Stimulated activated CD8-positive, alpha-beta memory T cell treated with anti-CD3 and anti-CD28 coated beads, Interleukin-15, amount 100 ng/mL, for 4 hours (primary cell): ENCODE measurements around the gene BHLHA9.
"Not testable (repeated sequence)": the region's sequence is repeated elsewhere in the genome, so short reads cannot be mapped to it uniquely, and the experiment has no call there.

ENCODE experiments used
- DNase-seq, 2 donors: peaks; one replicate each; pipeline ENCODE4 v3.0.0-alpha.2; 2020; ENCODE audit warnings: low read depth in 2 of 2

BHLHA9 gene

DNA sequence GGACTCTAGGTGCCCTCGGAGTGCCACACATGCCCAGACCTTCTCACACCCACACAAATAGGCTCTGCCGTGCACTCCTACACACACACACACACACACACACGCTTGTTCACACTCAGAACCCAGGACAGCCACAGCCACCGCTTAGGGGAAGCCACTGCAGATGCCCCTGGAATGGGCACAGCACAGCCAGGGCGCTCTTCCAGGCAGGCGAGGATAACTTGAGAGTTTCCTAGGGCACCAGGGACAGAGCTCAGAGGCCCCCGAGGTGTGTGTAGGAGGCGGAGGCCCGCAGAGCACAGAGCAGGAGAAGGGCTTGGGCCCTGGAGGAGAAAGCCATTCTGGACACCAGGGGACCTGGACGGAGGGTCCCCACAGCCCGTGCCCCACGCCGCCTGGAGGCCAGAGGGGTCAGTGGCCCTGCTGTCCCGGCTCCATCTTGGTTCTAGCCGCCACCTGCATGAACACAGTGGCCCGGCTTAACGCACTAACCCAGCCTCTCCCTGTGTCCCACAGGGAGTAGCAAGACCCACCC lies 30.2 kb downstream of the BHLHA9 start:
- DNase-seq = no peak

DNA sequence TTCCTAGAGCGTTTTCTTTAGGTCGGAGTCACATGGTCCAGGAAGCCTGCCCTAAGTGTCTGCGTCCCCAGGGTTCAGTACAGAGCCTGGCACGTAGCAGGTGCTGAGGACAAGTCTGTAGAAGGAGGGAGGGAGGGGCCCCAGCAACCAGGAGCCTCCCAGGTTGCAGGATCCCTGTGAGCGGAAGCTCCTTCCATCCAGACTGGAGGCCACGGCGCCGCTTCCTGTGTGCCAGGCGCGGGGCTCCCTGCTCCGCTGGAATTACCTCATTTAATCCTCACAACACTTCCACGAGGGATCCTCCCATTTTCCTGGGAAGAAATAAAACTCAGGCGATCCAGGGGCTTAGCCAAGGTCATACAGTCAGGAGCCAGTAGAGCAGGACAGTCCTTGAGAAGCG lies 31.3 kb downstream of the BHLHA9 start:
- no peak for DNase-seq

DNA sequence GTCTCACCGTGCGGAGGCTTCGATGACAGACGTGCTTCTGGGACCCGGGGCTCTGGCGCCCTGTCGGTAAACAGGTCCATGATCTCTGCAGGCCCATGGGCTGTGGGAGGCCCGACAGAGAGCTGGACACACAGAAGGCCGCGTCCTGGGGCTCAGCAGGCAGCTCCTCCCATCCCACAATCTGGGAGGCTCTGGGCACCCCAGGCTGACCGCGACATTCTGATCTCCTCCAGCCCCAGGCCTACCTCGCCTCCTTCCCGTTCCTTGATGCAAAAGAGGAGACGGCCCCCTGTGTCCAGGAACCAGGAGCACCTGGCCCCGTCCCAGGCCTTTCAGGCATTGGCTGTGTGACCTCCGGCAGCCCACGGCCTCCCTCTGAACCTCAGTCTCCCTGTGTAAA lies 32.5 kb downstream of the BHLHA9 start:
- DNase-seq = no peak

DNA sequence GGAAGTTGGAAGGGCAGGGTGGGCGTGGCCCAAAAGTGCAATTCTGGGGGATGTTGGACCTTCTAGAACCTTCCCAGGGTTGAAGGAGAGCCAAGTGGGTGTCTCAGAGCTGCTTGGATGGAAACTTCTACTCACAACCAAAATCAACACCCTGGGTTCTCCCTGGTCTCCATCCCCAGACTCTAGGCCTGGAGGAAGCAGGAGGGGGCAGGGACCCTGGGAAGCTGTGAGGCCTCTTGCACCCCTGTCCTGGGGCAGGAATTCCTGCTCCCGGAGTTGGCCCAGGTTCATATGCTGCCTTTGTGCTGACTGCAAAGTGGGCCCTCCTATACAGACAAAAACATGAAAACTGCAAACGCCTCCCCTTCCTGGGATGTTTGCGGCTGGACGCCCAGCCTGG lies 34.3 kb downstream of the BHLHA9 start:
- no peak for DNase-seq

DNA sequence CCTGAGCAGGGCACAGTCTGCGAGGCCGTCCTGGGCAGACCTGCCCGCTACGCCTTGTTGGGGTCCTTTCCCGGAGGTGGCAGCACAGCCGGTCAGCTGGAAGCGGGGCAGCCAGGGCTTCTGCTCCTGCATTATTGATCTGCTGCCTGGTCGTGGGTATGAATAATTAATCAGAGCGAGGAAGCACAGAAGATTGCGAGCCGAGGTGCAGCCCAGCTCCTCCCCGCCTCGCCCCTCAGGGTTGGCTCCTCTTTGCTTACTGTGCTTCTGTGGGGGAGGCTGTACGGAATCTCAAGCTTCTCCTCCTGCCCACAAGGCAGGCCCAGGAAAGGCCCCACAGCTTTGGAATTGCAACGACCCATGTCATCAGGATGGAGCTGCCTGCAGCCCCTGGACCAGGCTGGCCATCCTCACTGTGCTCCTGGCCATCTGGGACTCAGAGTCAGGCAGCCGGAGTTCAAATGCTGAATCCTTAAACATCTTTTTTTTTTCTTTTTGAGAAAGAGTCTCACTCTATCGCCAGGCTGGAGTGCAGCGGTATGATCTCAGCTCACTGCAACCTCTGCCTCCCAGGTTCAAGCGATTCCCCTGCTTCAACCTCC lies 34.8 kb downstream of the BHLHA9 start:
- DNase-seq = no peak

GRCh38 chr17:1307829-1308228 lies 37.6 kb downstream of the BHLHA9 start:
- not testable (repeated sequence) for DNase-seq

DNA sequence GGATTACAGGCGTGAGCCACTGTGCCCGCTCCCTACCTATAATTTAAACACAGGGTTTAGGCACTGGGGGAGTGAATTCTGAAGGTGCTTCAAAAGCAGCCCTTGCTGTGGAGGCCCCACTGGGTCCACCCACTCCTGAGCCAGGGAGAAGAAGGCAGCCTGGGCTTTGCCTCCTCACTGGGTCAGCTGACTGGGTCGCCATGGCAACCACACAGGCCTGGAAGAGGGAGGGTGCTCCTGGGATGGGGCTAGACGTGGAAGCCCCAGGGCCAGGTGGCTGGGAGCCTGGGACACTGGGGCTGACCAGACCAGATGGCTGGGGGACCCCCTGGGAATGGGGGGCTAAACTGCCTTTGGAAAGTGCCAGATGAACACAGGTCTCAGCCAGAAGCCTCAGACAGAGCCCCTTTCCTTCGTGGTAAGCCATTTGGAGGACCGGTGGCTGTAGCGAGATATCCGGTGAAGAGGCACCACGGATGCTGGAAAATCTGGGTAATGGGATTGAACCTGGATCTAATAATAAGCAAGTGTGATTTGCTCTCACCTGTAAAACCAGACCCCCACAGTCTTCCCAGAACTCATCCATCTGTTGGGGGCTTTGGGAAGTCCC lies 42.1 kb downstream of the BHLHA9 start:
- DNase-seq = no peak

- no peak for DNase-seq
Measured at GRCh38 chr17:1313270-1314005, 43.2 kb downstream of the BHLHA9 start.

DNA sequence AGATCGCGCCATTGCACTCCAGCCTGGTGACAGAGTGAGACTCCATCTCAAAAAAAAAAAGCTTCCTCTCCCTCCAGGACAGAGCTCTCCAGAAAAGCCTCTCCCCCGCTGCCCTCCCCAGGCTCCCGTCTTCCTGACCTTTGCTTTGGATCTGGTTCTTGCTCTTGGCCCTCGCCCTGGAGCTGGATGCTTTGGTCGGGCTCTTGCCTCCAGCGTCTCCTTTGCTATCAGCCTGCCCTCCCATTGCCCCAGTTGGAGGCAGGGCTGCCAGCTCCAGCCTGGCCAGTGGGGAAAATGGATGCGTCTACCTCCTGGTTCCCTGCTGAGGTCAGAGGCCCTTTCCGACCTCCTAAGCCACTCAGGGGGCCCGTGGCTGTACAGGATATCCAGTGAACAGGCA lies 45.2 kb downstream of the BHLHA9 start:
- DNase-seq = no peak

GRCh38 chr17:1315891-1316403 lies 45.7 kb downstream of the BHLHA9 start:
- no peak for DNase-seq
